ENCODE data around the gene TLCD3B. TPM values are rescaled to one million over a fixed set of nuclear protein-coding genes. Genes with fewer than 3 reads are reported as not detected.
A peak's percentile ranks its signal among the peaks of the same experiment; 100 is the strongest.

Gene TLCD3B
- total and polyA plus RNA-seq, 9 of the 15 experiments (the other 6 are each of a cell fraction or from before 2014, with no cell fraction given): 0.10 to 0.52 (median 0.23) TPM; not detected in 4

DNA sequence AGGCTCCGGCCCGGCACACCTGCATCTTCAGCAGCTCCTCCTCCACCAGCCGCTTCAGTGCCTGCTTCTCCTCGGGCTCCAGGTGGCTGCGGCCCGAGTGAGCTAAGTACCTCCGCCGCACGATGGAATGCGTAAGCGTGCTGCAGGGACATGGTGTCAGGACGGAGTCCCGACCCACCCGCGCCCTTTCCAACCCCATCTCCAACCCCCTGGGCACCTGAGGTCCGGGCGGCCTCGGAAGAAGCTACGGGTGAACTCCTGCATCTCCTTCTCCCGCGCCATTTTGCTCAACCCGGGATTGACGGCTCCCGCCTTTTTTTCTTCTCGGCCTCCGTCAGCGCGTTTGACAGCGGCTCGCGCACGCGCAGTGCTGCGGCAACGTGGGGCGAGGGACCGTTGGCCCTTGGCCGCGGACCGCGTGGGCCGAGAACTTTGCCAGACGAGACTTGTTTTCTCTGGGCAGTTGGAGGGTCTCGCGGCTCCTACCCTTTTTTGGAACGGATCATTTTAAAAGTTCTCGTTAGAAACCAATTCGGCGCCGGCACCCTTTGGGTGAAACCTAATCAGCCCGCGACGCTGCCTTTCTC, 35.7 kb downstream of the TLCD3B start, which contains the start of gene HIRIP3 (continued):
- TF ChIP-seq RBM25 (IDR thresholded peaks at IDR 0.05; ENCODE audit: low read depth, low read length, severe bottlenecking): no peak
- no peak for TF ChIP-seq POLR2H (tag; IDR thresholded peaks at IDR 0.05; ENCODE audit: low read depth)
- no peak for TF ChIP-seq HIVEP1 (CRISPR knock-in tag; IDR thresholded peaks at IDR 0.05)
- TF ChIP-seq, protein P1, sequence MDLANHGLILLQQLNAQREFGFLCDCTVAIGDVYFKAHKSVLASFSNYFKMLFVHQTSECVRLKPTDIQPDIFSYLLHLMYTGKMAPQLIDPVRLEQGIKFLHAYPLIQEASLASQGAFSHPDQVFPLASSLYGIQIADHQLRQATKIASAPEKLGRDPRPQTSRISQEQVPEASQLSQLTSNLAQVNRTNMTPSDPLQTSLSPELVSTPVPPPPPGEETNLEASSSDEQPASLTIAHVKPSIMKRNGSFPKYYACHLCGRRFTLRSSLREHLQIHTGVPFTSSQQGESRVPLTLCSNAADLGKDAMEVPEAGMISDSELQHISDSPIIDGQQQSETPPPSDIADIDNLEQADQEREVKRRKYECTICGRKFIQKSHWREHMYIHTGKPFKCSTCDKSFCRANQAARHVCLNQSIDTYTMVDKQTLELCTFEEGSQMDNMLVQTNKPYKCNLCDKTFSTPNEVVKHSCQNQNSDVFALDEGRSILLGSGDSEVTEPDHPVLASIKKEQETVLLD (IDR thresholded peaks at IDR 0.05): peak; percentile 85
- TF ChIP-seq ZNF197 (CRISPR knock-in tag; IDR thresholded peaks at IDR 0.05; ENCODE audit: low read depth): 0 out of 2 replicates have a peak, but pooled peaks have one; percentile 31
- no peak for TF ChIP-seq NR2C1 (IDR thresholded peaks at IDR 0.05)
- TF ChIP-seq NR2C1 (tag; IDR thresholded peaks at IDR 0.05): no peak
- TF ChIP-seq KAT7 (CRISPR knock-in tag; IDR thresholded peaks at IDR 0.05; ENCODE audit: borderline replicate concordance): peak; percentile 57; the same call in 1 of the 2 replicates
- TF ChIP-seq ZNF232 (CRISPR knock-in tag; IDR thresholded peaks at IDR 0.05): no peak
- TF ChIP-seq, protein P2, sequence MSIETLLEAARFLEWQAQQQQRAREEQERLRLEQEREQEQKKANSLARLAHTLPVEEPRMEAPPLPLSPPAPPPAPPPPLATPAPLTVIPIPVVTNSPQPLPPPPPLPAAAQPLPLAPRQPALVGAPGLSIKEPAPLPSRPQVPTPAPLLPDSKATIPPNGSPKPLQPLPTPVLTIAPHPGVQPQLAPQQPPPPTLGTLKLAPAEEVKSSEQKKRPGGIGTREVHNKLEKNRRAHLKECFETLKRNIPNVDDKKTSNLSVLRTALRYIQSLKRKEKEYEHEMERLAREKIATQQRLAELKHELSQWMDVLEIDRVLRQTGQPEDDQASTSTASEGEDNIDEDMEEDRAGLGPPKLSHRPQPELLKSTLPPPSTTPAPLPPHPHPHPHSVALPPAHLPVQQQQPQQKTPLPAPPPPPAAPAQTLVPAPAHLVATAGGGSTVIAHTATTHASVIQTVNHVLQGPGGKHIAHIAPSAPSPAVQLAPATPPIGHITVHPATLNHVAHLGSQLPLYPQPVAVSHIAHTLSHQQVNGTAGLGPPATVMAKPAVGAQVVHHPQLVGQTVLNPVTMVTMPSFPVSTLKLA (conservative IDR thresholded peaks at IDR 0.05): peak; percentile 94 to 95
- TF ChIP-seq TAF1 (IDR thresholded peaks at IDR 0.05; ENCODE audit: control insufficient read depth, extremely low read depth, insufficient read depth, low read length, severe bottlenecking): peak; percentile 44
- TF ChIP-seq HLTF (IDR thresholded peaks at IDR 0.05): no peak
- TF ChIP-seq, protein P3, sequence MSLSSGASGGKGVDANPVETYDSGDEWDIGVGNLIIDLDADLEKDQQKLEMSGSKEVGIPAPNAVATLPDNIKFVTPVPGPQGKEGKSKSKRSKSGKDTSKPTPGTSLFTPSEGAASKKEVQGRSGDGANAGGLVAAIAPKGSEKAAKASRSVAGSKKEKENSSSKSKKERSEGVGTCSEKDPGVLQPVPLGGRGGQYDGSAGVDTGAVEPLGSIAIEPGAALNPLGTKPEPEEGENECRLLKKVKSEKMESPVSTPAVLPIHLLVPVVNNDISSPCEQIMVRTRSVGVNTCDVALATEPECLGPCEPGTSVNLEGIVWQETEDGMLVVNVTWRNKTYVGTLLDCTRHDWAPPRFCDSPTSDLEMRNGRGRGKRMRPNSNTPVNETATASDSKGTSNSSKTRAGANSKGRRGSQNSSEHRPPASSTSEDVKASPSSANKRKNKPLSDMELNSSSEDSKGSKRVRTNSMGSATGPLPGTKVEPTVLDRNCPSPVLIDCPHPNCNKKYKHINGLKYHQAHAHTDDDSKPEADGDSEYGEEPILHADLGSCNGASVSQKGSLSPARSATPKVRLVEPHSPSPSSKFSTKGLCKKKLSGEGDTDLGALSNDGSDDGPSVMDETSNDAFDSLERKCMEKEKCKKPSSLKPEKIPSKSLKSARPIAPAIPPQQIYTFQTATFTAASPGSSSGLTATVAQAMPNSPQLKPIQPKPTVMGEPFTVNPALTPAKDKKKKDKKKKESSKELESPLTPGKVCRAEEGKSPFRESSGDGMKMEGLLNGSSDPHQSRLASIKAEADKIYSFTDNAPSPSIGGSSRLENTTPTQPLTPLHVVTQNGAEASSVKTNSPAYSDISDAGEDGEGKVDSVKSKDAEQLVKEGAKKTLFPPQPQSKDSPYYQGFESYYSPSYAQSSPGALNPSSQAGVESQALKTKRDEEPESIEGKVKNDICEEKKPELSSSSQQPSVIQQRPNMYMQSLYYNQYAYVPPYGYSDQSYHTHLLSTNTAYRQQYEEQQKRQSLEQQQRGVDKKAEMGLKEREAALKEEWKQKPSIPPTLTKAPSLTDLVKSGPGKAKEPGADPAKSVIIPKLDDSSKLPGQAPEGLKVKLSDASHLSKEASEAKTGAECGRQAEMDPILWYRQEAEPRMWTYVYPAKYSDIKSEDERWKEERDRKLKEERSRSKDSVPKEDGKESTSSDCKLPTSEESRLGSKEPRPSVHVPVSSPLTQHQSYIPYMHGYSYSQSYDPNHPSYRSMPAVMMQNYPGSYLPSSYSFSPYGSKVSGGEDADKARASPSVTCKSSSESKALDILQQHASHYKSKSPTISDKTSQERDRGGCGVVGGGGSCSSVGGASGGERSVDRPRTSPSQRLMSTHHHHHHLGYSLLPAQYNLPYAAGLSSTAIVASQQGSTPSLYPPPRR (CRISPR knock-in tag; IDR thresholded peaks at IDR 0.05; ENCODE audit: borderline replicate concordance): peak; percentile 48; the same call in 1 of the 2 replicates
- TF ChIP-seq, protein P4, sequence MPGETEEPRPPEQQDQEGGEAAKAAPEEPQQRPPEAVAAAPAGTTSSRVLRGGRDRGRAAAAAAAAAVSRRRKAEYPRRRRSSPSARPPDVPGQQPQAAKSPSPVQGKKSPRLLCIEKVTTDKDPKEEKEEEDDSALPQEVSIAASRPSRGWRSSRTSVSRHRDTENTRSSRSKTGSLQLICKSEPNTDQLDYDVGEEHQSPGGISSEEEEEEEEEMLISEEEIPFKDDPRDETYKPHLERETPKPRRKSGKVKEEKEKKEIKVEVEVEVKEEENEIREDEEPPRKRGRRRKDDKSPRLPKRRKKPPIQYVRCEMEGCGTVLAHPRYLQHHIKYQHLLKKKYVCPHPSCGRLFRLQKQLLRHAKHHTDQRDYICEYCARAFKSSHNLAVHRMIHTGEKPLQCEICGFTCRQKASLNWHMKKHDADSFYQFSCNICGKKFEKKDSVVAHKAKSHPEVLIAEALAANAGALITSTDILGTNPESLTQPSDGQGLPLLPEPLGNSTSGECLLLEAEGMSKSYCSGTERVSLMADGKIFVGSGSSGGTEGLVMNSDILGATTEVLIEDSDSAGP (CRISPR knock-in tag; IDR thresholded peaks at IDR 0.05): no peak
- no peak for TF ChIP-seq BDP1 (IDR thresholded peaks at IDR 0.05; ENCODE audit: insufficient read depth, insufficient read length)
- TF ChIP-seq TCF7L2 (IDR thresholded peaks at IDR 0.05; ENCODE audit: low read depth, low read length): no peak
- no peak for TF ChIP-seq ZFP30 (CRISPR knock-in tag; IDR thresholded peaks at IDR 0.05; ENCODE audit: borderline replicate concordance)

All from K562 (cell line).